AG10803 (cell line): Measurements from ENCODE around the gene GNAQ.
A peak's percentile ranks its signal among the peaks of the same experiment; 100 is the strongest.

Experiments
- DNase-seq: peaks from one replicate; pipeline ENCODE4 v3.0.0; 2010; ENCODE audit warnings: low read depth
- H3K4me3 ChIP-seq: 2 replicates; pipeline ENCODE4 v1.5.1; 2011; ENCODE audit warnings: mild to moderate bottlenecking, low read length, control low read depth
- TF ChIP-seq, protein P1 (sequence below): conservative IDR thresholded peaks from 2 replicates; pipeline ENCODE4 v1.5.1; 2011; ENCODE audit warnings: mild to moderate bottlenecking, low read length, control low read depth, inconsistent platforms

The GNAQ gene

GRCh38 chr9:77748214-77748772, 283.3 kb downstream of the GNAQ start:
- no peak overlapping the region for H3K4me3 ChIP-seq
- DNase-seq, result no peak
- TF ChIP-seq, protein P1, sequence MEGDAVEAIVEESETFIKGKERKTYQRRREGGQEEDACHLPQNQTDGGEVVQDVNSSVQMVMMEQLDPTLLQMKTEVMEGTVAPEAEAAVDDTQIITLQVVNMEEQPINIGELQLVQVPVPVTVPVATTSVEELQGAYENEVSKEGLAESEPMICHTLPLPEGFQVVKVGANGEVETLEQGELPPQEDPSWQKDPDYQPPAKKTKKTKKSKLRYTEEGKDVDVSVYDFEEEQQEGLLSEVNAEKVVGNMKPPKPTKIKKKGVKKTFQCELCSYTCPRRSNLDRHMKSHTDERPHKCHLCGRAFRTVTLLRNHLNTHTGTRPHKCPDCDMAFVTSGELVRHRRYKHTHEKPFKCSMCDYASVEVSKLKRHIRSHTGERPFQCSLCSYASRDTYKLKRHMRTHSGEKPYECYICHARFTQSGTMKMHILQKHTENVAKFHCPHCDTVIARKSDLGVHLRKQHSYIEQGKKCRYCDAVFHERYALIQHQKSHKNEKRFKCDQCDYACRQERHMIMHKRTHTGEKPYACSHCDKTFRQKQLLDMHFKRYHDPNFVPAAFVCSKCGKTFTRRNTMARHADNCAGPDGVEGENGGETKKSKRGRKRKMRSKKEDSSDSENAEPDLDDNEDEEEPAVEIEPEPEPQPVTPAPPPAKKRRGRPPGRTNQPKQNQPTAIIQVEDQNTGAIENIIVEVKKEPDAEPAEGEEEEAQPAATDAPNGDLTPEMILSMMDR, result no peak

GRCh38 chr9:77747163-77747562, 284.4 kb downstream of the GNAQ start:
- TF ChIP-seq, protein P1, result no peak
- no peak for DNase-seq
- no peak overlapping the region for H3K4me3 ChIP-seq

GRCh38 chr9:77744841-77745430, 286.7 kb downstream of the GNAQ start:
- H3K4me3 ChIP-seq, result no peak overlapping the region
- TF ChIP-seq, protein P1, result no peak
- no peak for DNase-seq

GRCh38 chr9:77743386-77743785, 288.2 kb downstream of the GNAQ start:
- peak; percentile 78 for DNase-seq
- TF ChIP-seq, protein P1, result peak; percentile 21; the same call in 1 of the 2 replicates

DNA sequence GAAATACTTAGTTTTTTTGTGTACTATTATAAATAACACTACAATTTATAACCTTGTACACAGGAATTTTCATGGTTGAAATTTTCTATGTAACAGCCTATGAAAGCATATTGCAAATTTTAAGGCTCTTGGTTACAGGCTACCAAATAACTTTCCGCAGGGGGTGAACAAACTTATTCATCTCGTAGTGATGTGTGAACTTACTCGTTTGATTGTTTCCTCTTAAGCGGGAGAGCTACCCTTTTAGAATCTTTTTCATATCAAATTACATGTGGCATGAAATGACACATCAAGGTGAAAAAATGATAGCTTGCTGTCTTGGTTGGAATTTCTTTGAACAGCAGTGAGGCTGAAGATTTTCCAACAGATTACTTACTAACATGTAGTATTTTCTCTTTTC, 292.7 kb downstream of the GNAQ start:
- DNase-seq, result no peak
- TF ChIP-seq, protein P1, result no peak
- H3K4me3 ChIP-seq, result no peak overlapping the region

More at GRCh38 chr9:77743386-77743785, 288.2 kb downstream of the GNAQ start:
- H3K4me3 ChIP-seq, result no peak overlapping the region

DNA sequence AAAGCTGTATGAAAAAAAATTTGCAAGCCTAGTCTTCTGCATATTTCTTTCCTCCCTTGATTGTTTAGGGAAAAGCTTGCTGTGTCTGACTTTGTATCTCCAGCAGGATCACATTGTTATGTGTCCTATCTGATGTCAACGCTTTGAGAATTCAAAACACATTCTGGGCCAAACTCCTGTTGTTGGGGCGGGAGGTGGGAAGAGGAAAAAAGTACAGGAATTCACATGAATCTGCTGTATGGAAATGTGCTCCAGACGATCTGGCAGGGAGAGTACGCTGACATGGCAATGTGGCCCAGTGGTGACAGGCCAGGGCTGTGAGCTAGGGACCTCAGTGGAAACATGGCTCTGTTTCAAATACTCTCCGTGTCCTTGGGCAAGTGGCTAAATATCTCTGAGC, 296.1 kb downstream of the GNAQ start:
- DNase-seq, result peak; percentile 73
- no peak overlapping the region for H3K4me3 ChIP-seq
- TF ChIP-seq, protein P1, result no peak

- DNase-seq, result no peak
- H3K4me3 ChIP-seq, result no peak overlapping the region
- TF ChIP-seq, protein P1, result no peak
Observed at GRCh38 chr9:77731930-77732329, 299.7 kb downstream of the GNAQ start.
